IMR-90 (cell line): ENCODE results near the gene EXOC8. TPM values are rescaled to one million over a fixed set of nuclear protein-coding genes. Genes with fewer than 3 reads are reported as not detected.

ENCODE experiments used
- ATAC-seq: fragments of 200-7000 bp; cut with Tn5 transposase; 2 replicates; pipeline ENCODE4 v1.9.1; 2020; ENCODE audit warnings: low read depth, mild to moderate bottlenecking, moderate library complexity
- BruUV-seq: library from RNA; stranded (reverse); fragments of 400-500 nt; replicated peaks from 2 replicates; lab custom pipeline; 2021; lab: Mats Ljungman, UMichigan
- CTCF ChIA-PET: fragments of 300-600 bp; formaldehyde crosslinking; extraction: SDS; loops from one replicate; lab custom pipeline; 2021; ENCODE audit warnings: antibody characterized with exemption; lab: Yijun Ruan, JAX
- POLR2A ChIA-PET: fragments of 300-600 bp; sonication (Branson Sonifier 250); formaldehyde crosslinking; loops from one replicate; lab custom pipeline; 2022; ENCODE audit warnings: antibody characterized with exemption; ENCODE audit not compliant: unreplicated experiment; lab: Charles Lee
- DNase-seq: peaks from one replicate; pipeline ENCODE4 v3.0.0; 2013
- H2AFZ ChIP-seq: replicated peaks from 2 replicates; pipeline ENCODE3; 2013; ENCODE audit warnings: low read length, mild to moderate bottlenecking; ENCODE audit not compliant: poor library complexity
- H2AK5ac ChIP-seq: 2 replicates; pipeline ENCODE4 v1.6.1; 2013; ENCODE audit warnings: low read depth, low read length, inconsistent platforms
- H2AK9ac ChIP-seq: replicated peaks from 2 replicates; pipeline ENCODE3; 2013; ENCODE audit warnings: mild to moderate bottlenecking, low read depth, low read length, moderate library complexity; ENCODE audit not compliant: poor library complexity
- H2BK120ac ChIP-seq: 2 replicates; pipeline ENCODE4 v1.6.1; 2013; ENCODE audit warnings: low read depth, low read length, inconsistent platforms
- H2BK15ac ChIP-seq: 3 replicates; pipeline ENCODE4 v1.6.1; 2013; ENCODE audit warnings: low read depth, low read length, inconsistent platforms
- H2BK20ac ChIP-seq: 2 replicates; pipeline ENCODE4 v1.6.1; 2013; ENCODE audit warnings: low read depth, mild to moderate bottlenecking, inconsistent platforms, low read length, moderate library complexity
- H2BK5ac ChIP-seq: 2 replicates; pipeline ENCODE4 v1.6.1; 2013; ENCODE audit warnings: mild to moderate bottlenecking, low read depth, low read length, inconsistent platforms; ENCODE audit not compliant: poor library complexity, severe bottlenecking
- H3K14ac ChIP-seq: replicated peaks from 2 replicates; pipeline ENCODE4 v1.6.1; 2013; ENCODE audit warnings: low read depth, low read length, inconsistent platforms
- H3K18ac ChIP-seq: 2 replicates; pipeline ENCODE4 v1.6.1; 2013; ENCODE audit warnings: low read depth, low read length, control low read depth
- H3K23ac ChIP-seq: 2 replicates; pipeline ENCODE4 v1.6.1; 2013; ENCODE audit warnings: low read depth, low read length, inconsistent platforms
- H3K27ac ChIP-seq: 2 replicates; pipeline ENCODE4 v1.5.1; 2013; ENCODE audit warnings: mild to moderate bottlenecking, control low read depth, low read length; ENCODE audit not compliant: insufficient read depth
- H3K27me3 ChIP-seq: 2 replicates; pipeline ENCODE4 v1.6.1; 2013; ENCODE audit warnings: low read length; ENCODE audit not compliant: control insufficient read depth, insufficient read depth
- H3K36me3 ChIP-seq: 2 replicates; pipeline ENCODE4 v1.6.1; 2013; ENCODE audit warnings: low read length, mixed read lengths; ENCODE audit not compliant: control insufficient read depth, insufficient read depth
- H3K4ac ChIP-seq: 2 replicates; pipeline ENCODE4 v1.6.1; 2013; ENCODE audit warnings: low read depth, low read length, inconsistent platforms
- H3K4me1 ChIP-seq: 2 replicates; pipeline ENCODE4 v1.6.1; 2013; ENCODE audit warnings: low read length, mixed read lengths; ENCODE audit not compliant: control insufficient read depth, insufficient read depth
- H3K4me2 ChIP-seq: 2 replicates; pipeline ENCODE4 v1.6.1; 2013; ENCODE audit warnings: low read depth, mild to moderate bottlenecking, control low read depth, low read length, moderate library complexity
- H3K4me3 ChIP-seq: 2 replicates; pipeline ENCODE4 v1.5.1; 2013; ENCODE audit warnings: low read depth, mild to moderate bottlenecking, control low read depth, low read length, moderate library complexity; ENCODE audit not compliant: insufficient read depth
- H3K56ac ChIP-seq: 2 replicates; pipeline ENCODE4 v1.6.1; 2013; ENCODE audit warnings: low read length, inconsistent platforms; ENCODE audit not compliant: insufficient read depth; ENCODE audit errors: extremely low read depth
- H3K79me1 ChIP-seq, 2 experiments: 2 replicates each; pipeline ENCODE4 v1.6.1; 2013; ENCODE audit warnings: low read length in 2 of 2, inconsistent platforms in 1 of 2, low read depth in 1 of 2
- H3K9ac ChIP-seq: 2 replicates; pipeline ENCODE4 v1.6.1; 2013; ENCODE audit warnings: low read depth, low read length, control low read depth
- H3K9me1 ChIP-seq: 2 replicates; pipeline ENCODE4 v1.6.1; 2013; ENCODE audit warnings: low read length, inconsistent platforms; ENCODE audit not compliant: insufficient read depth
- H3K9me3 ChIP-seq: 2 replicates; pipeline ENCODE4 v1.6.1; 2013; ENCODE audit warnings: low read length; ENCODE audit not compliant: control insufficient read depth, insufficient read depth
- H4K20me1 ChIP-seq: 2 replicates; pipeline ENCODE4 v1.6.1; 2013; ENCODE audit warnings: low read length, inconsistent platforms; ENCODE audit not compliant: insufficient read depth
- H4K5ac ChIP-seq: 2 replicates; pipeline ENCODE4 v1.6.1; 2013; ENCODE audit warnings: mild to moderate bottlenecking, low read depth, low read length, control low read depth
- H4K8ac ChIP-seq, 2 experiments: 2 replicates each; pipeline ENCODE4 v1.6.1; 2013; ENCODE audit warnings: low read depth in 2 of 2, low read length in 2 of 2, control low read depth in 1 of 2, inconsistent platforms in 1 of 2
- H4K91ac ChIP-seq: 2 replicates; pipeline ENCODE4 v1.6.1; 2013; ENCODE audit warnings: low read depth, low read length, inconsistent platforms; ENCODE audit not compliant: insufficient read depth
- CEBPB ChIP-seq: IDR thresholded peaks from 2 replicates; pipeline ENCODE4 v1.6.1; 2012; ENCODE audit warnings: low read depth, low read length, improper control_type of control experiment
- CHD1 ChIP-seq: IDR thresholded peaks from 2 replicates; pipeline ENCODE4 v1.6.1; 2012; ENCODE audit warnings: low read depth, low read length, improper control_type of control experiment
- ELK1 ChIP-seq: fragments of 150-350 bp; IDR thresholded peaks from 2 replicates; pipeline ENCODE4 v1.6.1; 2016; ENCODE audit warnings: low read depth, mild to moderate bottlenecking, low read length, moderate library complexity, borderline replicate concordance
- MAFK ChIP-seq: IDR thresholded peaks from 2 replicates; pipeline ENCODE4 v1.6.1; 2012; ENCODE audit warnings: low read depth, low read length, improper control_type of control experiment
- NFE2L2 ChIP-seq: fragments of 150-350 bp; IDR thresholded peaks from 2 replicates; pipeline ENCODE4 v1.6.1; 2016; ENCODE audit warnings: low read depth, mild to moderate bottlenecking, low read length
- RAD21 ChIP-seq: IDR thresholded peaks from 2 replicates; pipeline ENCODE4 v1.6.1; 2012; ENCODE audit warnings: low read length, improper control_type of control experiment
- SMC3 ChIP-seq: fragments of 150-350 bp; IDR thresholded peaks from 2 replicates; pipeline ENCODE4 v1.6.1; 2016; ENCODE audit warnings: low read depth, mild to moderate bottlenecking, antibody characterized with exemption, low read length, moderate library complexity
- WGBS, 2 experiments: methylation state at CpG; one replicate each; pipeline versions ENCODE4 v1.1.5 to v1.1.7; 2013; ENCODE audit warnings: missing lambda C conversion rate in 2 of 2; ENCODE audit not compliant: insufficient read length in 1 of 2; ENCODE audit errors: extremely low coverage in 2 of 2; 5-methylcytosine and 5-hydroxymethylcytosine counted together
- dilution Hi-C: fragments of 300-500 bp; cut with HindIII; formaldehyde crosslinking; loops from one replicate; pipeline ENCODE4 v1.14.3; 2018; ENCODE audit warnings: low sequenced_read_pairs; ENCODE audit not compliant: unreplicated experiment
- in situ Hi-C: fragments of 300-500 bp; cut with MboI; formaldehyde crosslinking; loops from 3 replicates; pipeline ENCODE4 v1.14.3; 2019; ENCODE audit warnings: low sequenced_read_pairs, inconsistent platforms, mixed read lengths
- intact Hi-C: fragments of 100-400 bp; cut with micrococcal nuclease; formaldehyde crosslinking; loops from 2 replicates; pipeline ENCODE4 v1.10.0; 2022
- polyA plus RNA-seq, 3 experiments: library from polyadenylated mRNA; depleted of rRNA; stranded (reverse); fragments of >200 nt; gene quantifications; 2 replicates each; pipeline ENCODE4 v1.2.3, GENCODE V29; 2012; ENCODE audit warnings: low replicate concordance in 1 of 3
- total RNA-seq: library from RNA; depleted of rRNA; stranded (reverse); fragments of >200 nt; gene quantifications from 2 replicates; pipeline ENCODE4 v1.2.3, GENCODE V29; 2012

Gene EXOC8
- total and polyA plus RNA-seq, 2 of the 4 experiments (the other 2 are of a cell fraction), result 2.6 to 11.5 TPM

DNA sequence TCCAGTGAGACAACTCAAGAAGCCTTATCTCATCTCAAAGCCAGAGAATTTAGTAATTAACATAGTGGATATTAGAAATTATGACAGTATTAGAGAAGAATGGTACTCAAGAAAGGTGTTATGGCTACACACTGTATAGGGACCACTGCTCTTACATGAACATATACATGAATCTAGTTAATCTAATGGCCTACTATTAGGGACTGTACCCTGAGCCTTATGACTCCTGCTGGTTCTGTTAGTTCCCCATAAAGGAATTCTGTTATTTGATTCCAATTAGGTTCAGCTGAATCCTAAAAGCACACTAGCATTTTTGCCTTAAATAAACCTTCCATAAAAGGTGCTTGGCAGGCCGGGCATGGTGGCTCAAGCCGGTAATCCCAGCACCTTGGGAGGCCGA, 44.8 kb upstream of the EXOC8 start:
- Histone ChIP-seq H4K8ac (no peak overlapping the region), H2BK120ac (no peak overlapping the region), H3K14ac (no peak overlapping the region), H3K9me1 (peaks cover 9% of the 10 kb centered on the region), H3K27ac (no peak overlapping the region), H3K4me2 (no peak overlapping the region), H3K36me3 (no peaks in the 10 kb centered on the region), H3K27me3 (no peaks in the 10 kb centered on the region), H2AK5ac (no peak overlapping the region), H2BK5ac (no peak overlapping the region), H2AFZ (no peak overlapping the region), H3K9me3 (no peaks in the 10 kb centered on the region), H3K56ac (no peak overlapping the region), H3K9ac (no peak overlapping the region), H3K4me3 (no peak overlapping the region), H2BK20ac (no peak overlapping the region), H3K4ac (no peak overlapping the region), H4K5ac (no peak overlapping the region), H4K91ac (no peak overlapping the region), H3K79me1 (peaks cover 25 to 80% of the 10 kb centered on the region in 2 experiments), H4K20me1 (peaks cover 66% of the 10 kb centered on the region), H3K18ac (no peak overlapping the region), H3K23ac (no peak overlapping the region), H2AK9ac (no peak overlapping the region), H3K4me1 (peaks cover 5% of the 10 kb centered on the region), H2BK15ac (no peak overlapping the region)
- DNase-seq, result no peak
- no peak for TF ChIP-seq ELK1
- TF ChIP-seq RAD21, result no peak
- TF ChIP-seq NFE2L2, result no peak
- no peak for TF ChIP-seq CEBPB
- no peak for TF ChIP-seq CHD1
- TF ChIP-seq MAFK, result no peak
- no peak for TF ChIP-seq SMC3
- in situ Hi-C loops, result no loop called here
- dilution Hi-C loops, result no loop called here
- BruUV-seq, result no TSS peak
- ChIA-PET POLR2A (no interaction called here), CTCF (interaction anchor here (0.6 kb wide), 1 partner anchor 32 kb away, joined by 3 read pairs; no protein-coding TSS in a partner anchor)
- no CpG with 5 or more reads among the region's 3 CpGs for WGBS, 2 experiments
- ATAC-seq, result no peak
- intact Hi-C loops, result no loop called here
